NCI-H82 (cell line): ENCODE measurements around the gene CTTNBP2.
A peak's percentile ranks its signal among the peaks of the same experiment; 100 is the strongest.
"Not testable (repeated sequence)": the region's sequence is repeated elsewhere in the genome, so short reads cannot be mapped to it uniquely, and the experiment has no call there.

Experiments
- DNase-seq: peaks from one replicate; lab custom pipeline; 2025; lab: John Stamatoyannopoulos, UW

The CTTNBP2 gene

DNA sequence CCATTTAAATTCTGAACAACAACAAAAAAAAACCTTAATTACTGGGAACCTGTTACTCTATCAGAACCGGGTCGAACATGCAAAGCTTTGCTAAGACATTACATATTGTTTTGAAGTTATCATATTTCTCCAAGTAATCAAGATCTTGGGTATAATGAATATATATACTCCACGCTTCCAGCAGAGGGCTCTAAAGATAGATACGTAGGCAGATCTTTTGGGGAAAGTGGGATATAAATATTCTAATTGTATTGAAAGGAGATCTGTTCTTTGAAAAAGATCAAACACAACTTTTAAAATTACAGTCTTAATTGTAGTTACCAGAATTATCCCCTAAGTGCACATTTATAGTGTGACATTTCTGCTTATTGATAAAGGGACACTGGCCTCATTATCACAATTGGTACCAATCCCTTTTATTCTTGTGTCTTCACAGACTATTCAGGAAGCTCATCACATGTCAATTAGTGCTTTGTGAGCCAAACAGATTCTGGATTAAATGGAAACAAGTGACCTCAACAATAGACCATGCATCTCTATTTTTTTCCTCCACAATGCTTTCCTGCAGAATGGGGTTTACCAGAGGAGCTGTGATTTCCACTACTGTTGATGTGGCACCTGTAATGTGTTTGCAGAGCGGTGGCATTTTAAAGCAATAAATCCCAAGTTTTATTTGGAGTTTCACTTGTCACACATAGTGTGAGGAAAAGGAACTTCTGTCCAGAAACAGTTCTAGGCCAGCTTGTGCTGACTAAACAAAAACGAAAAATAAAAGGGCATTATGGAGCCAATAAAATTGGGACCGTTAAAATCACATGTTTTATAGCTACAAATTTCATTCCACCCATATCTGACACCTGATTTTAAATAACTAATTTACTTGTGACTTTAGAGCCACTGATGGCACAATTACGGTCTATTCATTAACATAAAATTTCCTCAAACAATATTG, 122.4 kb downstream of the CTTNBP2 start:
- DNase-seq = peak; percentile 36

DNA sequence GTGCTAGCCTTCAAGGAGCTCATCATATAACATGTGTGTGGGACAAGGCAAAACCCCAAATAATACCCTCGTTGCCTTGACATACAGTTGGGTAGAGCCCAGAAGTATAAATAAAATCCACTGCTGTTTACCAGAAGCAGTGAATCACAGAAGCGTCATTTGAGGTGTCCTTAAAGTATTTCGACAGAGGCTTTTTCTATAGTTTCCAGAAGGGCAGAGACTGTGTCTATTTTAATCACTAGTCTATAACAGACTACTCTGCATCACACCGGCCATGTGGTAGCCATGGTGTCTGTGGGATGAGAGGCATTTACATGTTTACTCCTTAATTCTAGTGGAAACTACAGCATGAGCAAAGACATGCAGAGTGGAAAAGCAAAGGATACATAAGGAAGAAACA, 131.3 kb downstream of the CTTNBP2 start:
- no peak for DNase-seq

DNA sequence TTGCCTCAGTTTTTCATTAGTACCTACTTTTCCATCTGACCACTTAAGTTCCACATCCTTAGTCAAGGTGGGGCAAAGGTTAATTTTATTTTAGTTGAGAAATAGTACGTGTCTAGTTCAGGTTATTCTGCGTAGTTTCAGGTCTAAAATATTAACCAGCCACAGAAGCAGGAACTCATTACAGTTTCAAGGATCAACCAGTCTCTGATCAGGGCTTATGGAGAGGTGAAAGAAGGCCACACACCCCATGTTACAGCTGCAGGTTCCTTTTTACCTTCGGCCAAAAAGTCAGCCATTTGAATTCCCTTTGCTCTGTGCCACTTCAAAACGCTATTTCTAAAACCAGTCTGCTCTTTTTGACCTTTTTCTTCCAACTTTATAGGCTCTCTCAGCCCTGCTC, 134.2 kb downstream of the CTTNBP2 start:
- no peak for DNase-seq

DNA sequence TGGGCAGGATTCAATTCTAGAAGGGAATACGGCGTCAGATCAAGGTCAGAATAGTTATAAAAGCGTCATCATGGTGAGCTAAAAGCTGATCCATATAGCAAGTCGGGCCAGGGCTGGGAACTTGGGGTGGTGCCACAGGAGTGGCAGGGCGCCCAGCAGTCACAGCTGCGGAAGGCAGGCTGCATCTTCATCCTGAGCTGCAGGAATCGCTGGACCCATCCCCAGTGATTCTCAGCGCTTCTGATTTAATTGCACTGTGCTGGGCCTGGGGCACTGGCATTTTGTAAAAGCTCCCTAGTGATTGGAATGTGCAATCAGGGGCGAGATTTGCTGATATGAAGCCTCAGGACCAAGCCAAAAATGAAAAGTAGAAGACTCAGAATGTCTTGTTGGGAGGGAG, 135.3 kb downstream of the CTTNBP2 start:
- no peak for DNase-seq

DNA sequence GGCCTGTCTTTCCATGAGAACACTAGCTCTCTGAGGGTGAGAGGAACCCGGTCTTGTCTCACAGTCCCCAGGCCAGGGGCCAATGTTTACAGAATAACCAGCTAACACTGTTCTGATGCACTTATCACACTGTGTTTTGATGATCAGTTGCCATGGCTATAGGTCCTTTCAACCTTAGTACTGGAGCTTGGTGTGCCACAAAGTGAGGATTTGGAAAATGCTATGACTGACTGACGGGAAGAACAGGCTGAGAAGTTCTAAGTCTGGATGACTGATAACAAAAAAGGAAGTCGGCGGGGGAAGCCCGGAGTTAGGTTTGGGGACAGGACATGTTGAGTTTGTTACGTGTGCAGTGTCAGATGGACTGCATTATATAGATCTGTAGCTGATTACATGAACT, 141.8 kb downstream of the CTTNBP2 start:
- no peak for DNase-seq

DNA sequence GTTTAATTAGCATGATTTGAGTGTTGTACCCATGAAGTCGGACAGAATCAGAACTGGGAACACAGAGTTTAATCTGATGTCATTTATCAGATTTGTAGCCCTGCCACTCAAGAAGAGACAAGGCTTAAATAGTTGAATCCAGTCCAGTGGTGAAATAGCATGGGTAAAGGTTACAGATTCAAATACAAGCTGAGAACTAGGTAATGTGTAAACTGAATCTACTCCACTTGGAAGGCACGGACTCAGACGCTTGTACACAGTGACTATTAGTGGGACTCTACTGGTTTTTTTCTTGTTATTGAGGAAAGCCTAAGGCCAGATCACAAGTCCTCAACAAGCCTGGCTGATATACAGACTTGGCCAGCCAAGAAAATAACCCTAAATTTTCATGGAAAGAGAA, 142.9 kb downstream of the CTTNBP2 start:
- DNase-seq = no peak

DNA sequence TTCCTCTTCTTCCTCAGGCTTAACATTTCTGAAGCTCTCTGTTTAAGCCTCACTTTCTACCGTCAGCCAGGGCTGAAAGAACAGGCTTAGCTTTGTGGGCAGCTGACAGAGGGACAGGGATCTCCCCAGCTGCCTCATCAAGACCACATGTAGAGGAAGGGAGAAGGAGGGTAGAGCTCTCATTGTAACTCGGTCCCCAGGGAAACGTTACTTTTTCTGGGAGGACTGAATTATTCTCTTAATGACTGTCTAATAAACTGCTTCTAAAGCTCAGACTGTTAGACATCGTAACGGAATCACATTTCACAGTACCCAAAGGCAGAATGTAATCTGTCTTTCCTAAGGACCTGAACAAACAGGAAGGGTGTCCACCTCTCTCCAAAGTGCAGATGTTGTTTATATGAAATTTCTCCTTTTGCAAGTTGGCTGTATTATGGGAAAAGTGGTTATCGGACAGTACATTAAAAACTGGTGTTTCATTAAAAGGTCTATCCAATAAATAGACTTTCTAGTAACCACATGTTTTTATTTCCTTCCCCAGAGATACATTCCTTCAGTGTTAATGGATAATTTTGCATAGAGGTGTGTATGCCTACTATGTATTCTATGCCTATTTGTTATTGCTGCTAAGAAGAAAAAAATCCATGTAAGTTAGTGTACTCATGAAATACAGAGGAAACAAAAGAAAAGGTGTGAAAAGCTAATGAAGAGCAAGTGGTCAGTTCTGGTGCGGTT, 144.2 kb downstream of the CTTNBP2 start:
- DNase-seq = peak; percentile 15

DNA sequence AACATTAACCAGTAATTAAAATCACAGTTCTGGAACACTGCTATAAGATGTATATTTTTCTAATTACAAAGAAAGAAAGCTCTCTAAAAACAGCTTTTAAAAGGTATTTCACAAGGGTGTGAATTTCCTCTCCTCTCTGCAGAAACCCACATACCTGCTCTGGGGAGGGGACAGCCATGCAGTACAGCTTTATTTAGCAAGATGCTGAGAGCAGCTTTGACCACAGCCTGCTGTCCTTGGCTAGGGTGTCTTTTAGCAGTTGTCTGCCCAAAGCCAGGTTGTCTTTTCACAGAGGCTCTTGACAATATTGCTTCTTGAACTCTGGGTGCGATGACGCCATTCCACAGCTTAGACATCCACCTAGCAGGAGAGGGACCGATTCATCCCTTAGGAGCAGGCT, 148.3 kb downstream of the CTTNBP2 start:
- DNase-seq = no peak

DNA sequence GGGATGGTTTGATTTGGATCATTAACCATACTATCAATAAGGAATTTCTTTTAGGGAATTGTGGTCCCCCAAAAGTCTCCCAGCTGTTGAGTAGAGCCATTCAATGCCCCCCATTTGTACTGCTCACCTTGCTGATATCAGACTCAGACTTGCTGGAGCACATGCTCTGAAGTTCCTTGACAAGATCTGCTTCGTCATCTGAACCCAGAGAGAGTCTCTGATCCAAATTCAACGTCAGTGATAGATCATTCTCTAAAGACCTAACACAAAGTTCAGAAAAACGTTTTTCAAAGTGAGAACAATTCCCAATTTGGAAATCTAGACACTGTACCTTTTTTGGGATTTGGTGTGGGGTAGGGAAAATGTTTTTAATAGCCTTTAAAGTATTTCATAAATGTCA, 153.9 kb downstream of the CTTNBP2 start:
- no peak for DNase-seq

DNA sequence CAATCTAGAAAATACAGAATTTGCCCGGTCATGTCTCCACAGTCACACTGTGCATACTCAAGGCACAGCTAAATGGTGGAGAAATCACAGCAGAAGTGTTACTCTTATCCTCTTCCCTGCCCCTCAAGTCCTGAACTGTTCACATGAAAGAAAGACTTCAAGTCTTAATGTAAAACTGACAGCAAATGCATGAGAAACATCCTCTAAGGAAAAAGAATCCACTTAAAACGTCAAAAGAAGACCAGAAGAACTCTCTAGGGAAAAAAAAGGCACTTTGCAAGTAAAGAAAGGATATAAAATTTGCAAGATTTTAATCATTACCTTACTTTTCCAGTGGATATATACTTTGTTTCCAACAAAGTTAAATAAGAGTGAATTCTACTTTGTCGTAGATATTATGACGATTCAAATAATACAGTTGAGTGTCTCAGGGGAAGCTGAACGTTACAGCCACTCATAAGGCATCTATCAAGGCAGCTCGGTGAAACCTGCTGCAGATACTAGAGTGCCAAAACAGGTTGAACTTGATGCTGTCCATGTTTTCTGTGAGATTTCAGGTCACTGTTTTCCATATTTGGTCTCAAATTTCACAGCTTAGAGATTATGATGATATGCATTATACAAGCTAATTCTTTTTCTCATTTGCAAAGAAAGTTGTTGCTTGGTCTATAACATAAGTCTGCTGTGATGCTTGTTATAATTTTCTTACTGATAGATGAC, 155.0 kb downstream of the CTTNBP2 start:
- DNase-seq = no peak

DNA sequence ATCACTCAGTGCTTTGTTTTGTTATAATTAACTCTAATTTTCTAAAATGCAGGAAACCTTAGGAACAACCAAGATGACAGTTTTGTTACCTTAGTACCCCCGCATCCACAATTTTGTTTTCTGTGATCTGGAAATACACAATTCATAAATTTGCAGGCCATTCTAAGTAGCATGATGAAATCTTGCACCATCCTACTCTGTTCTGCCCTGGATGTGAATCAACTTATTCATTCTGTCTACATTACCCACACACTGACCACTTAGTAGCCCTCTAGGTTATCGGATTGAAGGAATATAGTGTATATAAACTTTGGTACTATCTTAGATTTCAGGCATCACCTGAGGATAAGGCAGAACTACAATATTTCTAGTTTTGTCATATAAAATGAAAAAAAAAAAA, 155.9 kb downstream of the CTTNBP2 start:
- DNase-seq = no peak

DNA sequence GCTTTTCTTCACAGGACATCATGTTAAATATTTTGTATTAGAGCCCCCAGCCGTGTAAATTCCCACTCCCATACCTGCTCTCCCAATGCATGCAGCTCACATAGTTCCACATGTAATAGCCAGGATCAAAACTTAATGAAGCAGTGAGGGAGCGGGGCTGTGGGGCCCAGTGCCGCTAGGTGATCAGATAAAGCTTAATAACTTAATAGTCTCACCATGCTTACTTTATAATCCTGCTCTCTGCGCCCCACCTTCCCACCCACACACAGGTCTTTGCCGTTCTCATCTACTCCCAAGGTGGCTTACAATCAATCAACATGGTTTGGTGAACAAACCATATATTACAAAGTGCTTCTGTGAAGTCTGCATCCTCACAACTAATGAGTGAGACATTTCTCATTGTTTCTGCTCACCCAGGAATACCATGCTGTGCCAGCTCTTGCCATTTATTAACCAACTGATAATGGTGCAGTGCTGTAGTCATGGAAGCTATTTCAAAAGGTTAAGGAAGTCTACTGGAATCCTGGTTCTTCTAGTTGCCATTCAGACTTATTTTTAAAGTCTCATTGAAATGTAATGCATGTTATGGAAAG, 156.4 kb downstream of the CTTNBP2 start:
- DNase-seq = peak; percentile 19

DNA sequence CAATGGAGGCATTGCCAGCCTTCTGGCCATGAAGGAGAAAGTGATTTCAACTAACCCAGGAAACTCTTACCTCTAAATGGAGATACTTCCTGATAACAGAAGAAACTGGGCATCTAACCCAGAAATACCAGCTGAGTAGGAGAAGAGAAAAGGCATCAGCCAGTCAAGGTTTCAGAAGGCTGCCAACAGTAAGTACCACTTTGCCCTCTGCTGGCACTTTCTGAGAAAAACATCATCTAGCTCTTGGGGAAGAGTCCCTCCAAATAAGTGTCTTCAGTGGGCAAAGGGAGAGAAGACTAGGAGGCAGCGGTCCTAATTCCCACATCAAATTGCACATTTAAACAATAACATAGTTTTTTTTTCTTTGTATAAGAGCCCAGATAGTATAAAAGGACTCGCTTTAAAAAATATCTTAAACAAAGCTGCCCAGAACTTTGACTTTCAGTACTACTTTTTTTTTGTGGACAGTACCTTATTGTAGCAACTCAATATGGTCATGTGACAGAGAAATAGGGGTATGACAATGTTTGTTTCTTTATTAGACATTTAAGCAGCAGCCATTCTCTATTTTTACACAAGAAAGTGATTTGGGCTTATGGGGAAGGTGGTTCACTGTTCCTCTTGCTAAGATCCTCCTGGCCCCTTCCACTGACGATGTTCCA, 157.3 kb downstream of the CTTNBP2 start:
- DNase-seq = peak; percentile 64

DNA sequence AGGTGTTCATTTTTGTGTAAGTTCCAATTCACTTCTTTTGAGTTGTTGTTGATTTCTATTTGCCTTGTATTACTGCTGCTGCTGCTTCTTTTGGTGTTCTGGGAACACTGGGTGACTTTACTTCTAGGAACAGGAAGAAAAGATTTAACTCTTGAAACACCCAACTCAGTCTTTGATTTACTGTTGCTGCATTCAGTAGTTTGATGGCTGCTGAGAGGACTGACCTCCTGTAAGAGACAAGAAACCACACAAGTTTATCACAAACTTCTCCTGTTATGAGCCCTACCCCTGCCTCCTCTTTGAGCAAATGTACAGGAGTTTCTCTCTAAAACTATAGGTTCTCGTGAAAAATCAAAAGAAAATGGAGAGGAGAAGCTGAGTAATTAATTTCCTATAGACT, 161.7 kb downstream of the CTTNBP2 start:
- DNase-seq = no peak

DNA sequence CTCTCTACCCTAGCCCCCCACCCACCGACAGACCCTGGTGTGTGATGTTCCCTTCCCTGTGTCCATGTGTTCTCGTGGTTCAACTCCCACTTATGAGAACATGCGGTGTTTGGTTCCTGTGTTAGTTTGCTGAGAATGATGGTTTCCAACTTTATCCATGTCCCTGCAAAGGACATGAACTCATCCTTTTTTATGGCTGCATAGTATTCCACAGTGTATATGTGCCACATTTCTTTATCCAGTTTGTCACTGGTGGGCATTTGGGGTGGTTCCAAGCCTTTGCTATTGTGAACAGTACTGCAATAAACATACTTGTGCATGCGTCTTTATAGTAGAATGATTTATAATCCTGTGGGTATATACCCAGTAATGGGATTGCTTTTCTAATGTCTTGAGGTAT, 165.1 kb downstream of the CTTNBP2 start:
- not testable (repeated sequence) for DNase-seq

DNA sequence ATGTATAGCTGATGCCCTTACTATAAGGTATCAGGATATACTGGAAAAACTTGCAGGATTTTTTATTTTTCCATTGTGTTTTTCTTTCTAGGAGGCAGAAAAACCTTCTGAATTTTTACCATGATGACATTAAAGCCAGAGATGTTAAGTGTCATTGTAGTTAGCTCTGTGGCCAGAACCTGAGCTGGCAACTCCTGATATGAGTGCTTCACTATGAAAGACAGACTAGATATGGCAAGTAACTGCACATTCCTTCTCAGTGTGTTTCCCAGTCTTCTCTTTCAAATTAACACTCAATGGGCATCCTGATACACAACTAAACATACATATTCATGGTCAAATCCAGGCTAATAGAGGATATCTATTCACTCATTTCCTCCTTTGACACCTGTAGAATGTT, 166.2 kb downstream of the CTTNBP2 start:
- no peak for DNase-seq

DNA sequence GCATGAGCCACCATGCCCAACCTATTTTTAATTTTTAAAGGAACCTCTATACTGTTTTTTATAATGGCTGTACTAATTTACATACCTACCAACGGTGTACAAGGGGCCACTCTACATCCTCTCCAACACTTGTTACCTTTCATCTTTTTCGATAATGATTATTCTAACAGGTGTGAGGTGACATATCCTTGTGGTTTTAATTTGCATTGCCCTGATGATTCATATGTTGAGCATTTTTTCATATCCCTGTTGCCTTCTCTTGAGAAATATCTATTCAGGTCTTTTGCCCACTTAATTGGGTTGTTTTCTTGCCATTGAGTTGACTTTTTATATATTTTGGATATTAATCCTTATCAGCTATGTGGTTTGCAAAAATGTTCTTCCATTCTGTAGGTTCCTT, 167.0 kb downstream of the CTTNBP2 start:
- DNase-seq = no peak

DNA sequence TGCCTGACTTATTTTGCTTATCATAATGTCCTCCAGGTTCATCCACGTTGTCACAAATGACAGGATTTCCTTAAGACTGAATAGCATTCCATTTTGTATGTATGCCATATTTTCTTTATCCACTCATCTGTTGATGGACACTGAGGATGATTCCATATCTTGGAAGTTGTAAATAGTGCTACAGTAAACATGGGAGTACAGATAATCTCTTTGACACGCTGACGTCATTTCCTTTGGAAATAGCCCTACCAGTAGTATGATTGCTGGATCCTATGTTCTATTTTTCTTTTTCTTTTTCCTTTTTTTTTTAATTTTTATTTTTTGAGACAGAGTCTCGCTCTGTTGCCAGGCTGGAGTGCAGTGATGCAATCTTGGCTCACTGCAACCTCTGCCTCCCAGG, 167.6 kb downstream of the CTTNBP2 start:
- no peak for DNase-seq

DNA sequence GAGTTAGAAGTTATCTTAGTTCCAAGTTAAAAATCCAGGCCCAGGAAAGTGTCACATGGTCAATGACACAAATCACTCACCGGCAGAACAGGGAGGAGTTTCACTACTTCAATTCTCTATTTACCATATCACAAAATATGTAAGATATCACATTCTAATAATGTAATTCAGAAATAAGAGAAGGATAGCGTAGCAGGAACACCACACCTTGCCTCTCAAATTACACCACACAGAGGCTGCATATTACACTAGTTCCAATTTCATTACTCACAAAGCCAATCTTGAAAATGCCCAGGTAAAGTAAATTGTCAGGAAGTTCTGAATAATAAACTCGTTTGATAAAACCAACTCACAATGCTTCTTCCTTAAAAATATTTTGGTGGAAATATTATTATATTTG, 169.2 kb downstream of the CTTNBP2 start:
- DNase-seq = no peak

DNA sequence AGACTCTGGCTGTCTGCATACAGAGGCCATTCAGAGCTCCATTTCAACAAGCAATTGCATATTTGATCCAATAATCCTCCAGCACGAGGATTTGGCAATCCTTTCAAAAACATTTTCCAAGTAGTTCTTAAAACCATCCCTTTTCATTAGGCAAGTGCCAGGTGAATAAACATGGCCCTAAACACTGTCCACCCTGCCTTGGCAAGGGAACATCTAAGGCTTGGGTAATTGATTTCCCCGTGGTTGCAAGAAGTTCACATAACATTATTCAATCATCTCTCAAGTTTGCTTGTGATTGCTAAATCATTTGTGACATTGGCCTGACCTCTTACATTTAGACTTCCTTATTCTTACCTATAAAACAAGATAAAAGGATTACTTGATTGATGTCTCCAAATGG, 175.2 kb downstream of the CTTNBP2 start:
- no peak for DNase-seq

DNA sequence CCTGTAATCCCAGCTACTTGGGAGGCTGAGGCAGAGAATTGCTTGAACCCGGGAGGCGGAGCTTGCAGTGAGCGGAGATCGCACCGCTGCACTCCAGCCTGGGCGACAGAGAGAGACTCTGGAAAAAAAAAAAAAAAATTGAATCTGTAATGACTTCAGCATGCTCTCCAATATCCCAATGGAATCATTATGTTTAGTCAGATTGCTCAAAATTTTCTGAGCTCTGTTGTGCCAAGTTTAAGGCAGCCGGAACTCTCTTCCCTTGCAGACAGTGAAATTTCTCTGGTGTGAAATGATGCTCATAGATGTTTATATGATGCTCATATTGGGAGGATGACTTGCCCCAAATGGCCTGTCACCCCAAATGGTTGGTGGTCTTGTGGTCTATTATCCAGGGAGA, 180.9 kb downstream of the CTTNBP2 start:
- no peak for DNase-seq

DNA sequence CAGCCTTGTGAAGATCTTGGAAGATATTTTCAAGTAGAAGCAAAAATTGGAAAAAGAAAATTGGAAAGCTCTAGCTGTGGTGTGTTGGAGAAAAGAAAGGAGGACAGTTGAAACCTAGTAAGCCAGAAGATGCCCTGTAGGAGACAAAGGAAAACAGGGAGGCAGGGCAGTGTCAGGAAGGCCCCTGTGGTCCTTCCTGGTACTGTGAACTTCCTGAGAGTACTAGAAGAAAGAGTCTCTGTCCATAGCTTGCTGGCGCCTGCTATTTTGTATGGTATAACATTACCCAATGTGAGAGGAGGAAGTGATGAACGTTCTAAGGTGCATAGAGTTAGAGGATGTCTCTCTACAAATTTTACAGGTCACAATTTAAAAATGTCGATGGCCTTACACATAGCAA, 183.1 kb downstream of the CTTNBP2 start:
- DNase-seq = no peak
